ENCODE data around the gene UBE4A. TPM values are rescaled to one million over a fixed set of nuclear protein-coding genes. Genes with fewer than 3 reads are reported as not detected.

Gene UBE4A
- polyA plus RNA-seq, 1 donor (not counting 4 experiments of a cell fraction or from before 2014, with no cell fraction given), result 19.5 TPM

DNA sequence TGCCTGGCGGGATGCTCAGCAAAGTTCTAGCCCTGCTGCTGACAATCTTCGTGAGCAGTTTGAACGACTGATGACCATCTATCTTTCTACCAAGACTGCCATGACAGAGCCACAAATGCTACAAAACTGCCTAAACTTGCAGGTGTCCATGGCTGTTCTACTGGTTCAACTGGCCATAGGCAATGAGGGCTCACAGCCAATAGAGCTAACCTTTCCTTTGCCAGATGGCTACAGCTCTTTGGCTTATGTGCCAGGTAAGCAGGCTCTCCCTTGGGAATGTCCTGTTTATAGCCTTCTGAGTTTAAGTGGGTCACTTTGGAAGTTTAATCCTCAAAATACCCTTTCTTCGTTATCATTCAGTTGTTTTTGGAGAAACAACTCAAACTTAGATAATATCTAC, 20.1 kb downstream of the UBE4A start:
- H3K36me3 ChIP-seq (ENCODE audit: control insufficient read depth in 2 of 2, extremely low read depth in 1 of 2, insufficient read depth in 2 of 2, low read length in 2 of 2), result peaks cover 19 to 20% of the 10 kb centered on the region in 2 experiments
- no peak overlapping the region for H3K4me2 ChIP-seq (ENCODE audit: control insufficient read depth, extremely low read depth, insufficient read depth, low read depth, low read length)
- TF ChIP-seq, protein P1, sequence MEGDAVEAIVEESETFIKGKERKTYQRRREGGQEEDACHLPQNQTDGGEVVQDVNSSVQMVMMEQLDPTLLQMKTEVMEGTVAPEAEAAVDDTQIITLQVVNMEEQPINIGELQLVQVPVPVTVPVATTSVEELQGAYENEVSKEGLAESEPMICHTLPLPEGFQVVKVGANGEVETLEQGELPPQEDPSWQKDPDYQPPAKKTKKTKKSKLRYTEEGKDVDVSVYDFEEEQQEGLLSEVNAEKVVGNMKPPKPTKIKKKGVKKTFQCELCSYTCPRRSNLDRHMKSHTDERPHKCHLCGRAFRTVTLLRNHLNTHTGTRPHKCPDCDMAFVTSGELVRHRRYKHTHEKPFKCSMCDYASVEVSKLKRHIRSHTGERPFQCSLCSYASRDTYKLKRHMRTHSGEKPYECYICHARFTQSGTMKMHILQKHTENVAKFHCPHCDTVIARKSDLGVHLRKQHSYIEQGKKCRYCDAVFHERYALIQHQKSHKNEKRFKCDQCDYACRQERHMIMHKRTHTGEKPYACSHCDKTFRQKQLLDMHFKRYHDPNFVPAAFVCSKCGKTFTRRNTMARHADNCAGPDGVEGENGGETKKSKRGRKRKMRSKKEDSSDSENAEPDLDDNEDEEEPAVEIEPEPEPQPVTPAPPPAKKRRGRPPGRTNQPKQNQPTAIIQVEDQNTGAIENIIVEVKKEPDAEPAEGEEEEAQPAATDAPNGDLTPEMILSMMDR (optimal IDR thresholded peaks at IDR 0.05 in 1 of 3, IDR thresholded peaks at IDR 0.05 in 1 of 3, conservative IDR thresholded peaks at IDR 0.05 in 1 of 3; ENCODE audit: extremely low read depth in 1 of 3, insufficient read depth in 2 of 3, low read length in 3 of 3), result no peak
- dilution Hi-C loops (cut with MboI; ENCODE audit: extremely low pct_ligation_motif_present, low sequenced_read_pairs), result no loop called here
- FAIRE-seq (no peak), DNase-seq (ENCODE audit: low read depth, low spot score) (no peak)
- H3K9me3 ChIP-seq (ENCODE audit: control insufficient read depth, low read depth, low read length), result no peaks in the 10 kb centered on the region
- H3K79me2 ChIP-seq (ENCODE audit: control insufficient read depth, insufficient read depth, low read length), result no peaks in the 10 kb centered on the region
- H3K4me1 ChIP-seq (ENCODE audit: control insufficient read depth, extremely low read depth, insufficient read depth, low read length), result no peaks in the 10 kb centered on the region
- H3K27ac ChIP-seq (ENCODE audit: control insufficient read depth, insufficient read depth, low read length), result no peak overlapping the region
- no peaks in the 10 kb centered on the region for H4K20me1 ChIP-seq (ENCODE audit: control insufficient read depth, extremely low read depth, insufficient read depth, low read length)
- no peaks in the 10 kb centered on the region for H3K9me1 ChIP-seq (ENCODE audit: control insufficient read depth, extremely low read depth, insufficient read depth, low read length)
- H3K9ac ChIP-seq (ENCODE audit: control insufficient read depth, extremely low read depth, insufficient read depth, low read length), result no peak overlapping the region
- no peak overlapping the region for H3K4me3 ChIP-seq (ENCODE audit: control insufficient read depth in 2 of 3, extremely low read depth in 1 of 3, insufficient read depth in 2 of 3, low read depth in 1 of 3, low read length in 3 of 3)
- H3K27me3 ChIP-seq (ENCODE audit: control insufficient read depth, extremely low read depth, insufficient read depth, low read length), result no peaks in the 10 kb centered on the region
- no peak overlapping the region for H2AFZ ChIP-seq (ENCODE audit: control insufficient read depth, low read length)

- Histone ChIP-seq H3K27me3 (ENCODE audit: control insufficient read depth, extremely low read depth, insufficient read depth, low read length) (no peaks in the 10 kb centered on the region), H3K27ac (ENCODE audit: control insufficient read depth, insufficient read depth, low read length) (no peak overlapping the region), H3K4me3 (ENCODE audit: control insufficient read depth in 2 of 3, extremely low read depth in 1 of 3, insufficient read depth in 2 of 3, low read depth in 1 of 3, low read length in 3 of 3) (no peak overlapping the region), H2AFZ (ENCODE audit: control insufficient read depth, low read length) (no peak overlapping the region), H3K4me1 (ENCODE audit: control insufficient read depth, extremely low read depth, insufficient read depth, low read length) (no peaks in the 10 kb centered on the region), H3K9me3 (ENCODE audit: control insufficient read depth, low read depth, low read length) (no peaks in the 10 kb centered on the region), H3K9ac (ENCODE audit: control insufficient read depth, extremely low read depth, insufficient read depth, low read length) (no peak overlapping the region), H3K4me2 (ENCODE audit: control insufficient read depth, extremely low read depth, insufficient read depth, low read depth, low read length) (no peak overlapping the region), H3K9me1 (ENCODE audit: control insufficient read depth, extremely low read depth, insufficient read depth, low read length) (no peaks in the 10 kb centered on the region), H3K36me3 (ENCODE audit: control insufficient read depth in 2 of 2, extremely low read depth in 1 of 2, insufficient read depth in 2 of 2, low read length in 2 of 2) (peaks cover 19 to 26% of the 10 kb centered on the region in 2 experiments), H4K20me1 (ENCODE audit: control insufficient read depth, extremely low read depth, insufficient read depth, low read length) (no peaks in the 10 kb centered on the region), H3K79me2 (ENCODE audit: control insufficient read depth, insufficient read depth, low read length) (no peaks in the 10 kb centered on the region)
- no peak for DNase-seq (ENCODE audit: low read depth, low spot score)
- dilution Hi-C loops (cut with MboI; ENCODE audit: extremely low pct_ligation_motif_present, low sequenced_read_pairs), result no loop called here
- TF ChIP-seq EZH2 (IDR thresholded peaks at IDR 0.05; ENCODE audit: low read length), result no peak
- TF ChIP-seq, protein P1 (optimal IDR thresholded peaks at IDR 0.05 in 1 of 3, IDR thresholded peaks at IDR 0.05 in 1 of 3, conservative IDR thresholded peaks at IDR 0.05 in 1 of 3; ENCODE audit: extremely low read depth in 1 of 3, insufficient read depth in 2 of 3, low read length in 3 of 3), result no peak
- FAIRE-seq, result no peak
Observed at GRCh38 chr11:118380571-118380970, 21.2 kb downstream of the UBE4A start.

All from keratinocyte (primary cell).